Activated T-cell treated with anti-CD3 and anti-CD28 coated beads, Interleukin-2, amount 50 U/mL, for 72 hours (primary cell): ENCODE results near the gene MYD88. TPM values are rescaled to one million over a fixed set of nuclear protein-coding genes. Genes with fewer than 3 reads are reported as not detected.

Experiments used
- ATAC-seq, 2 donors: fragments of 150-1000 bp; cut with Tn5 transposase; replicated peaks in 1 of 2; 2 replicates each; pipeline ENCODE4 v1.10.0; 2021; ENCODE audit warnings: moderate library complexity in 2 of 2, mild to moderate bottlenecking in 1 of 2
- DNase-seq, 2 donors: peaks; one replicate each; pipeline ENCODE4 v3.0.0; 2021 to 2022; ENCODE audit warnings: mixed read lengths in 1 of 2
- H3K27ac Mint-ChIP-seq: one replicate; pipeline ENCODE4 v1.8.0; 2022; ENCODE audit warnings: mild to moderate bottlenecking, moderate library complexity, mixed read lengths
- H3K27me3 Mint-ChIP-seq: one replicate; pipeline ENCODE4 v1.8.0; 2022; ENCODE audit warnings: low read depth, mixed read lengths
- H3K36me3 Mint-ChIP-seq, 2 donors: one replicate each; pipeline ENCODE4 v1.8.0; 2022; ENCODE audit warnings: mixed read lengths in 2 of 2, mild to moderate bottlenecking in 1 of 2; ENCODE audit not compliant: insufficient read depth in 2 of 2
- H3K4me1 Mint-ChIP-seq: one replicate; pipeline ENCODE4 v1.8.0; 2022; ENCODE audit warnings: low read depth, mixed read lengths
- H3K4me3 Mint-ChIP-seq, 2 donors: one replicate each; pipeline ENCODE4 v1.8.0; 2022; ENCODE audit warnings: mild to moderate bottlenecking in 2 of 2, mixed read lengths in 2 of 2, moderate library complexity in 2 of 2
- H3K9me3 Mint-ChIP-seq, 2 donors: one replicate each; pipeline ENCODE4 v1.8.0; 2022; ENCODE audit warnings: mixed read lengths in 2 of 2
- total RNA-seq, 2 donors: library from RNA; stranded (reverse); gene quantifications; one replicate each; pipeline ENCODE4 v1.2.3, GENCODE V29; 2022

Gene MYD88
- 10 to 100 TPM; 27.3 to 38.2 TPM for total RNA-seq

- no peaks in the 10 kb centered on the region for H3K27me3 Mint-ChIP-seq
- DNase-seq (peak; percentile 89 to 90), ATAC-seq (peak; percentile 57 to 61)
- peak within 1 kb of the TSS; percentile 97 for H3K27ac Mint-ChIP-seq
- peak within 1 kb of the TSS; percentile 84 to 93 for H3K4me3 Mint-ChIP-seq
- peaks cover 13 to 16% of the 10 kb centered on the region in 2 donors for H3K36me3 Mint-ChIP-seq
- H3K9me3 Mint-ChIP-seq = no peaks in the 10 kb centered on the region
- H3K4me1 Mint-ChIP-seq = peaks cover 54% of the 10 kb centered on the region
These were observed at the start of gene MYD88 for GRCh38 chr3:38138349-38139190. Gene MYD88 (plus strand): TSS chr3:38138661. CDS start chr3:38138701, 40 bp downstream.

GRCh38 chr3:38089163-38089562 is 49.3 kb upstream of the MYD88 start:
- ATAC-seq (no peak), DNase-seq (no peak)
- Mint-ChIP-seq H3K4me1 (no peaks in the 10 kb centered on the region), H3K4me3 (no peak overlapping the region), H3K9me3 (peaks cover 2 to 3% of the 10 kb centered on the region in 2 donors), H3K36me3 (peaks cover under 1 to 3% of the 10 kb centered on the region in 2 donors), H3K27ac (no peak overlapping the region), H3K27me3 (no peaks in the 10 kb centered on the region)

GRCh38 chr3:38090453-38090852 is 48.0 kb upstream of the MYD88 start:
- Mint-ChIP-seq H3K9me3 (no peaks in the 10 kb centered on the region), H3K4me3 (no peak overlapping the region)
- no peak for ATAC-seq

GRCh38 chr3:38094999-38095398 is 43.5 kb upstream of the MYD88 start:
- DNase-seq (no peak), ATAC-seq (peak in 1 of 2 donors; percentile 13)
- Mint-ChIP-seq H3K27me3 (no peaks in the 10 kb centered on the region), H3K4me3 (no peak overlapping the region), H3K27ac (no peak overlapping the region), H3K9me3 (no peaks in the 10 kb centered on the region), H3K4me1 (no peaks in the 10 kb centered on the region), H3K36me3 (no peaks in the 10 kb centered on the region)

More at GRCh38 chr3:38090453-38090852, 48.0 kb upstream of the MYD88 start:
- Mint-ChIP-seq H3K27ac (peak overlapping the region; percentile 18), H3K27me3 (no peaks in the 10 kb centered on the region), H3K4me1 (no peaks in the 10 kb centered on the region), H3K36me3 (no peaks in the 10 kb centered on the region)
- DNase-seq = no peak

GRCh38 chr3:38095669-38096483 is 42.6 kb upstream of the MYD88 start:
- H3K9me3 Mint-ChIP-seq = no peaks in the 10 kb centered on the region
- no peak for DNase-seq
- H3K27ac Mint-ChIP-seq = no peak overlapping the region
- ATAC-seq = no peak
- no peaks in the 10 kb centered on the region for H3K36me3 Mint-ChIP-seq
- H3K27me3 Mint-ChIP-seq = no peaks in the 10 kb centered on the region
- no peak overlapping the region for H3K4me3 Mint-ChIP-seq
- no peaks in the 10 kb centered on the region for H3K4me1 Mint-ChIP-seq

GRCh38 chr3:38097446-38098375 is 40.8 kb upstream of the MYD88 start:
- H3K9me3 Mint-ChIP-seq = no peaks in the 10 kb centered on the region
- H3K4me1 Mint-ChIP-seq = no peaks in the 10 kb centered on the region
- DNase-seq (no peak), ATAC-seq (no peak)
- no peak overlapping the region for H3K27ac Mint-ChIP-seq
- H3K4me3 Mint-ChIP-seq = no peak overlapping the region
- H3K27me3 Mint-ChIP-seq = no peaks in the 10 kb centered on the region
- no peaks in the 10 kb centered on the region for H3K36me3 Mint-ChIP-seq

- DNase-seq (no peak), ATAC-seq (no peak)
- H3K4me3 Mint-ChIP-seq = no peak overlapping the region
- no peaks in the 10 kb centered on the region for H3K9me3 Mint-ChIP-seq
- H3K4me1 Mint-ChIP-seq = no peaks in the 10 kb centered on the region
- no peak overlapping the region for H3K27ac Mint-ChIP-seq
- H3K36me3 Mint-ChIP-seq = no peaks in the 10 kb centered on the region
- H3K27me3 Mint-ChIP-seq = no peaks in the 10 kb centered on the region
These were observed 40.1 kb upstream of the MYD88 start for GRCh38 chr3:38098376-38098723.

GRCh38 chr3:38099518-38099917 is 38.9 kb upstream of the MYD88 start:
- Mint-ChIP-seq H3K36me3 (no peaks in the 10 kb centered on the region), H3K27ac (no peak overlapping the region), H3K4me3 (no peak overlapping the region), H3K27me3 (no peaks in the 10 kb centered on the region), H3K9me3 (peaks cover 0 to 2% of the 10 kb centered on the region in 2 donors), H3K4me1 (no peaks in the 10 kb centered on the region)
- DNase-seq (no peak), ATAC-seq (no peak)

- DNase-seq (no peak), ATAC-seq (no peak)
- no peaks in the 10 kb centered on the region for H3K27me3 Mint-ChIP-seq
- peaks cover 1% of the 10 kb centered on the region in 2 donors for H3K36me3 Mint-ChIP-seq
- H3K4me3 Mint-ChIP-seq = no peak overlapping the region
- H3K4me1 Mint-ChIP-seq = no peaks in the 10 kb centered on the region
- peaks cover 2 to 7% of the 10 kb centered on the region in 2 donors for H3K9me3 Mint-ChIP-seq
- no peak overlapping the region for H3K27ac Mint-ChIP-seq
These were observed 38.0 kb upstream of the MYD88 start for GRCh38 chr3:38100498-38100897.

- Mint-ChIP-seq H3K36me3 (peaks cover 5 to 6% of the 10 kb centered on the region in 2 donors), H3K27me3 (no peaks in the 10 kb centered on the region), H3K4me1 (no peaks in the 10 kb centered on the region), H3K27ac (no peak overlapping the region), H3K4me3 (no peak overlapping the region), H3K9me3 (peaks cover 6 to 9% of the 10 kb centered on the region in 2 donors)
- DNase-seq (no peak), ATAC-seq (no peak)
These were observed 36.5 kb upstream of the MYD88 start for GRCh38 chr3:38101811-38102443.

- no peak for ATAC-seq
- H3K4me3 Mint-ChIP-seq = no peak overlapping the region
- no peaks in the 10 kb centered on the region for H3K4me1 Mint-ChIP-seq
- H3K9me3 Mint-ChIP-seq = peaks cover 6 to 9% of the 10 kb centered on the region in 2 donors
- peaks cover 5 to 6% of the 10 kb centered on the region in 2 donors for H3K36me3 Mint-ChIP-seq
- no peaks in the 10 kb centered on the region for H3K27me3 Mint-ChIP-seq
- H3K27ac Mint-ChIP-seq = no peak overlapping the region
- no peak for DNase-seq
These were observed 36.0 kb upstream of the MYD88 start for GRCh38 chr3:38102444-38102814.

GRCh38 chr3:38105525-38105924 is 32.9 kb upstream of the MYD88 start:
- Mint-ChIP-seq H3K36me3 (peaks cover 5 to 6% of the 10 kb centered on the region in 2 donors), H3K4me3 (no peak overlapping the region), H3K27ac (no peak overlapping the region), H3K9me3 (peaks cover 6 to 9% of the 10 kb centered on the region in 2 donors), H3K4me1 (no peaks in the 10 kb centered on the region), H3K27me3 (no peaks in the 10 kb centered on the region)
- no peak for DNase-seq
- no peak for ATAC-seq
